ENCODE data around the gene USP47. TPM values are rescaled to one million over a fixed set of nuclear protein-coding genes. Genes with fewer than 3 reads are reported as not detected.

Gene USP47
- total and polyA plus RNA-seq, 2 of the 8 experiments (the other 6 are each of a cell fraction or from before 2014, with no cell fraction given), result 4.2 to 21.3 TPM

- no peak overlapping the region for H3K18ac ChIP-seq (ENCODE audit: extremely low read depth, low read length)
- no peak overlapping the region for H2BK12ac ChIP-seq (ENCODE audit: low read depth, low read length)
- no peak overlapping the region for H3K56ac ChIP-seq (replicated peaks; ENCODE audit: insufficient read length, low read depth, low read length)
- no peak overlapping the region for H3K4me3 ChIP-seq (ENCODE audit: extremely low read depth in 1 of 4, insufficient read depth in 2 of 4, low read depth in 3 of 4, low read length in 4 of 4)
- H3K27me3 ChIP-seq (replicated peaks in 1 of 4; ENCODE audit: control insufficient read depth in 3 of 4, extremely low read depth in 1 of 4, insufficient read depth in 3 of 4, low read length in 3 of 4), result no peaks in the 10 kb centered on the region
- no peak overlapping the region for H4K5ac ChIP-seq (ENCODE audit: insufficient read length, low read depth, low read length)
- H4K8ac ChIP-seq (ENCODE audit: extremely low read depth, insufficient read depth, low read length), result no peak overlapping the region
- H3K27ac ChIP-seq (ENCODE audit: low read depth, low read length), result no peak overlapping the region
- H2BK20ac ChIP-seq (ENCODE audit: low read length), result no peak overlapping the region
- H3K79me1 ChIP-seq (ENCODE audit: low read depth, low read length), result peaks cover 4% of the 10 kb centered on the region; the same call in 1 of the 2 replicates
- FAIRE-seq (peak; percentile 72), DNase-seq (ENCODE audit: low read depth in 1 of 2, low spot score in 2 of 2) (no peak)
- no peaks in the 10 kb centered on the region for H3K9me3 ChIP-seq (ENCODE audit: insufficient read depth in 2 of 2, low read depth in 1 of 2, low read length in 1 of 2)
- no peak overlapping the region for H2AFZ ChIP-seq (ENCODE audit: low read length)
- no peak overlapping the region for H2BK120ac ChIP-seq (replicated peaks; ENCODE audit: low read depth, low read length)
- no peak overlapping the region for H3K4me2 ChIP-seq (ENCODE audit: insufficient read depth in 1 of 2, low read depth in 2 of 2, low read length in 2 of 2)
- H2AK5ac ChIP-seq (ENCODE audit: low read depth, low read length), result no peak overlapping the region
- no peaks in the 10 kb centered on the region for H3K23me2 ChIP-seq (ENCODE audit: low read depth, low read length)
- CTCF ChIA-PET (ENCODE audit: partially characterized antibody), result interaction anchor here (0.7 to 2.2 kb wide), 18 partner anchors 12 to 570 kb away, joined by 3 to 12 read pairs (median 4); no protein-coding TSS in a partner anchor
- H4K91ac ChIP-seq (replicated peaks; ENCODE audit: insufficient read length, low read length), result no peak overlapping the region
- H2BK15ac ChIP-seq (ENCODE audit: low read length), result no peak overlapping the region
- peaks cover 4 to 97% of the 10 kb centered on the region in 2 experiments; a peak in 3 of 4 replicates for H3K79me2 ChIP-seq (ENCODE audit: control insufficient read depth in 1 of 2, insufficient read depth in 2 of 2, low read length in 2 of 2)
- peaks cover 1 to 4% of the 10 kb centered on the region in 2 experiments for H4K20me1 ChIP-seq (replicated peaks in 1 of 2; ENCODE audit: control insufficient read depth in 1 of 2, insufficient read depth in 2 of 2, low read length in 2 of 2)
- no peak overlapping the region for H3K4ac ChIP-seq (replicated peaks; ENCODE audit: insufficient read length, low read depth, low read length)
- H3K9ac ChIP-seq (replicated peaks in 1 of 4; ENCODE audit: extremely low read depth in 1 of 4, low read depth in 3 of 4, low read length in 3 of 4), result no peak overlapping the region
- POLR2A ChIA-PET (ENCODE audit: partially characterized antibody), result no interaction called here
- H2BK5ac ChIP-seq (ENCODE audit: low read depth, low read length), result no peak overlapping the region
- H3K23ac ChIP-seq (ENCODE audit: insufficient read length), result no peak overlapping the region
- 76% methylated on average over 7 of the region's 7 CpGs; no CpG with 5 or more reads in 1 of the 2 experiments for WGBS, 2 experiments (ENCODE audit: extremely low coverage in 1 of 2, insufficient coverage in 1 of 2, insufficient read length in 1 of 2, insufficient replicate concordance in 2 of 2, low coverage in 1 of 2, low lambda C conversion rate in 2 of 2, missing lambda C conversion rate in 1 of 2)
- no peaks in the 10 kb centered on the region for H3K36me3 ChIP-seq (ENCODE audit: control insufficient read depth in 2 of 4, insufficient read depth in 4 of 4, low read length in 3 of 4)
- H3K4me1 ChIP-seq (replicated peaks in 1 of 4; ENCODE audit: control insufficient read depth in 3 of 4, insufficient read depth in 4 of 4, low read length in 3 of 4), result peaks cover 0 to 9% (median 4%) of the 10 kb centered on the region in 4 experiments; a peak in 4 of 7 replicates
- no peak overlapping the region for H3K14ac ChIP-seq (ENCODE audit: insufficient read length)
- TF ChIP-seq TEAD4 (IDR thresholded peaks at IDR 0.05; ENCODE audit: low read depth, low read length), result peak; percentile 78
- no peak for TF ChIP-seq FOSL1 (IDR thresholded peaks at IDR 0.05; ENCODE audit: insufficient read depth, low read depth, low read length)
- no peak for TF ChIP-seq NRF1 (IDR thresholded peaks at IDR 0.05; ENCODE audit: low read depth, low read length)
- peak; percentile 53 to 60 for TF ChIP-seq RAD21 (IDR thresholded peaks at IDR 0.05 in 1 of 2, conservative IDR thresholded peaks at IDR 0.05 in 1 of 2; ENCODE audit: low read depth in 2 of 2, low read length in 2 of 2)
- TF ChIP-seq CEBPB (IDR thresholded peaks at IDR 0.05; ENCODE audit: low read depth, low read length), result peak; percentile 70
- TF ChIP-seq CHD2 (IDR thresholded peaks at IDR 0.05; ENCODE audit: low read length), result peak; percentile 54; the same call in 1 of the 2 replicates
- peak; percentile 62; the same call in 1 of the 2 replicates for TF ChIP-seq YY1 (IDR thresholded peaks at IDR 0.05; ENCODE audit: low read depth, low read length)
- TF ChIP-seq MAX (IDR thresholded peaks at IDR 0.05), result no peak
- TF ChIP-seq TAF1 (IDR thresholded peaks at IDR 0.05; ENCODE audit: low read depth, low read length), result no peak
- no peak for TF ChIP-seq NANOG (IDR thresholded peaks at IDR 0.05; ENCODE audit: insufficient read depth, low read depth, low read length, poor library complexity, severe bottlenecking)
Measured at GRCh38 chr11:11848891-11849746, 7.3 kb downstream of the USP47 start.
